Tibial nerve (tissue), 4 donors: ENCODE results near the gene FANCI.

ENCODE experiments used
- EP300 ChIP-seq, 2 donors: sonication (generic); formaldehyde crosslinking; IDR thresholded peaks; one replicate each; pipeline ENCODE4 v1.6.1; 2017; ENCODE audit warnings: antibody characterized with exemption in 2 of 2, mild to moderate bottlenecking in 1 of 2
- POLR2A ChIP-seq, 2 donors: fragments of 450-650 bp; IDR thresholded peaks; one replicate each; pipeline ENCODE4 v1.6.1; 2017; ENCODE audit warnings: antibody characterized with exemption in 2 of 2, mild to moderate bottlenecking in 2 of 2, moderate library complexity in 2 of 2
- TF ChIP-seq, protein P1 (sequence below), 5 experiments: fragments of 200-600 bp in 3 of 5; fragments of 450-650 bp in 2 of 5; sonication (generic) in 3 of 5; IDR thresholded peaks; one replicate each; pipeline ENCODE4 v1.5.1; 2016 to 2019; ENCODE audit warnings: antibody characterized with exemption in 5 of 5, mild to moderate bottlenecking in 3 of 5, moderate library complexity in 2 of 5

DNA sequence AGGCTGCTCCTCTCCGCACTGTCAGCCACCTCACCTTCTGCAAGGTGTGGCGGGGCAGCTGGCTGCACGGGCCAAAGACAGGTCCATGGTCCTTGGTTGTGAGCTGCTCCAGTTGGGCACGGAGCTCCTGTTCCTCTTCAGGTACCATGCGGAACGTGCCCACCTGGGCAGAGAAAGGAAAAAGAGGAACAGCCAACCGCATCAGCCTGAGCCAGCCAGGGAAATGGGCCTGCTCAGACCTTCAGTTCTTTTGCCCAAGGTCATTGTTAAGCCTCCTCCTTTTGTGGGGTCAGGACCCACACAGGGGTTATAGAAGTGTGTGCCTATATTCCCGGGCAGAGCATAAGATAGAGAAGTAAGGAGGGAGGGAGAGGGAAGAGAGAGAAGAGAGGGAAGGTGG is 25.2 kb upstream of the FANCI start:
- TF ChIP-seq POLR2A (IDR thresholded peaks at IDR 0.05) = no peak
- TF ChIP-seq, protein P1, sequence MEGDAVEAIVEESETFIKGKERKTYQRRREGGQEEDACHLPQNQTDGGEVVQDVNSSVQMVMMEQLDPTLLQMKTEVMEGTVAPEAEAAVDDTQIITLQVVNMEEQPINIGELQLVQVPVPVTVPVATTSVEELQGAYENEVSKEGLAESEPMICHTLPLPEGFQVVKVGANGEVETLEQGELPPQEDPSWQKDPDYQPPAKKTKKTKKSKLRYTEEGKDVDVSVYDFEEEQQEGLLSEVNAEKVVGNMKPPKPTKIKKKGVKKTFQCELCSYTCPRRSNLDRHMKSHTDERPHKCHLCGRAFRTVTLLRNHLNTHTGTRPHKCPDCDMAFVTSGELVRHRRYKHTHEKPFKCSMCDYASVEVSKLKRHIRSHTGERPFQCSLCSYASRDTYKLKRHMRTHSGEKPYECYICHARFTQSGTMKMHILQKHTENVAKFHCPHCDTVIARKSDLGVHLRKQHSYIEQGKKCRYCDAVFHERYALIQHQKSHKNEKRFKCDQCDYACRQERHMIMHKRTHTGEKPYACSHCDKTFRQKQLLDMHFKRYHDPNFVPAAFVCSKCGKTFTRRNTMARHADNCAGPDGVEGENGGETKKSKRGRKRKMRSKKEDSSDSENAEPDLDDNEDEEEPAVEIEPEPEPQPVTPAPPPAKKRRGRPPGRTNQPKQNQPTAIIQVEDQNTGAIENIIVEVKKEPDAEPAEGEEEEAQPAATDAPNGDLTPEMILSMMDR (IDR thresholded peaks at IDR 0.05) = no peak
- no peak for TF ChIP-seq EP300 (IDR thresholded peaks at IDR 0.05)
